Lung (tissue), 12 donors: ENCODE results near the gene TTC34. TPM values are rescaled to one million over a fixed set of nuclear protein-coding genes. Genes with fewer than 3 reads are reported as not detected.

ENCODE experiments used
- ATAC-seq: fragments of 200-7000 bp; cut with Tn5 transposase; one replicate; pipeline ENCODE4 v1.9.1; 2020; ENCODE audit warnings: moderate number of reproducible peaks; ENCODE audit not compliant: insufficient read depth, low FRiP score
- DNase-seq, 3 donors: peaks; one replicate each; pipeline ENCODE4 v3.0.0-alpha.2; 2013 to 2017
- H3K27ac ChIP-seq, 2 donors: one replicate each; pipeline ENCODE4 v1.5.1; 2013; ENCODE audit warnings: mild to moderate bottlenecking in 2 of 2, moderate library complexity in 2 of 2, control low read depth in 1 of 2, inconsistent platforms in 1 of 2, low read depth in 1 of 2, low read length in 1 of 2
- H3K27me3 ChIP-seq, 3 donors: one replicate each; pipeline ENCODE4 v1.5.1; 2013; ENCODE audit warnings: low read length in 2 of 3; ENCODE audit not compliant: control insufficient read depth in 3 of 3, insufficient read depth in 3 of 3
- H3K36me3 ChIP-seq, 4 donors: one replicate each; pipeline ENCODE4 v1.5.1; 2013; ENCODE audit warnings: low read length in 4 of 4, mild to moderate bottlenecking in 1 of 4, moderate library complexity in 1 of 4; ENCODE audit not compliant: control insufficient read depth in 4 of 4, insufficient read depth in 4 of 4
- H3K4me1 ChIP-seq, 5 donors: one replicate each; pipeline ENCODE4 v1.5.1; 2013; ENCODE audit warnings: low read length in 5 of 5, mild to moderate bottlenecking in 2 of 5, moderate library complexity in 1 of 5; ENCODE audit not compliant: control insufficient read depth in 5 of 5, insufficient read depth in 5 of 5
- H3K4me3 ChIP-seq: one replicate; pipeline ENCODE4 v1.5.1; 2013; ENCODE audit warnings: mild to moderate bottlenecking, control low read depth, moderate library complexity
- H3K9ac ChIP-seq, 2 donors: one replicate each; pipeline ENCODE4 v1.5.1; 2013; ENCODE audit warnings: low read length in 2 of 2, control low read depth in 1 of 2; ENCODE audit not compliant: insufficient read depth in 1 of 2
- H3K9me3 ChIP-seq, 4 donors: one replicate each; pipeline ENCODE4 v1.5.1; 2013; ENCODE audit warnings: low read length in 3 of 4, mild to moderate bottlenecking in 1 of 4, moderate library complexity in 1 of 4; ENCODE audit not compliant: control insufficient read depth in 4 of 4, insufficient read depth in 3 of 4
- CTCF ChIP-seq: IDR thresholded peaks from 2 replicates; pipeline ENCODE4 v1.5.1; 2012; ENCODE audit warnings: mild to moderate bottlenecking; ENCODE audit errors: control extremely low read depth, extremely low read depth
- WGBS, 2 donors: extraction: QIAGEN DNeasy Blood & Tissue Kit; methylation state at CpG; one replicate each; pipeline ENCODE4 v1.1.7; 2013; 5-methylcytosine and 5-hydroxymethylcytosine counted together
- polyA plus RNA-seq, 2 donors: library from polyadenylated mRNA; stranded (reverse); fragments of 200-250 nt; gene quantifications; one replicate each; pipeline ENCODE4 v1.2.1, GENCODE V29; 2013
- total RNA-seq, 2 donors: library from RNA; depleted of rRNA in 1 of 2; stranded (reverse); fragments of >200 nt in 1 of 2; gene quantifications; one replicate each; pipeline ENCODE4 v1.2.1, GENCODE V29; 2014 to 2021
- donor health status: control.
- donor health status: control.
- donor health status: Bipolar disorder and iron deficiency.
- donor health status: healthy.
- donor health status: DM: yes; HTN: yes; CAD: no.

TTC34 gene
- total and polyA plus RNA-seq, 4 donors: 0.30 to 3.3 (median 0.75) TPM

- Histone ChIP-seq H3K9me3 (peaks cover 0 to 20% (median 1%) of the 10 kb centered on the region in 4 donors), H3K36me3 (no peaks in the 10 kb centered on the region), H3K27me3 (peaks cover 0 to 11% (median 4%) of the 10 kb centered on the region in 3 donors), H3K9ac (no peak overlapping the region), H3K4me3 (no peak overlapping the region), H3K27ac (no peak overlapping the region), H3K4me1 (no peaks in the 10 kb centered on the region)
- 89 to 92% methylated on average over 33 to 34 of the region's 34 CpGs for WGBS, 2 donors
- no peak for DNase-seq
- TF ChIP-seq CTCF: no peak
- ATAC-seq: no peak
Observed at GRCh38 chr1:2808831-2809605, 7.5 kb upstream of the TTC34 start.

GRCh38 chr1:2808386-2808705 lies 6.9 kb upstream of the TTC34 start:
- DNase-seq: no peak
- TF ChIP-seq CTCF: no peak
- Histone ChIP-seq H3K36me3 (no peaks in the 10 kb centered on the region), H3K27me3 (peaks cover 0 to 11% (median 4%) of the 10 kb centered on the region in 3 donors), H3K9me3 (peaks cover 0 to 20% (median 0%) of the 10 kb centered on the region in 4 donors), H3K27ac (no peak overlapping the region), H3K4me1 (no peaks in the 10 kb centered on the region), H3K9ac (no peak overlapping the region), H3K4me3 (no peak overlapping the region)
- WGBS, 2 donors: 88 to 95% methylated on average over 9 to 10 of the region's 10 CpGs
- ATAC-seq: no peak

GRCh38 chr1:2807678-2808385 lies 6.3 kb upstream of the TTC34 start:
- H3K4me1 ChIP-seq: no peaks in the 10 kb centered on the region
- DNase-seq (no peak), ATAC-seq (no peak)
- peaks cover 0 to 16% (median 0%) of the 10 kb centered on the region in 4 donors for H3K9me3 ChIP-seq
- H3K27me3 ChIP-seq: peaks cover 0 to 13% (median 4%) of the 10 kb centered on the region in 3 donors
- H3K36me3 ChIP-seq: no peaks in the 10 kb centered on the region
- 77 to 84% methylated on average over 30 of the region's 30 CpGs for WGBS, 2 donors
- H3K27ac ChIP-seq: no peak overlapping the region
- H3K4me3 ChIP-seq: no peak overlapping the region
- TF ChIP-seq CTCF: no peak
- no peak overlapping the region for H3K9ac ChIP-seq
